ENCODE data around the gene PTPN21.

PTPN21 gene

GRCh38 chr14:88504602-88505001, 50.2 kb downstream of the PTPN21 start:
- DNase-seq (ENCODE audit: low spot score): no peak

- DNase-seq (ENCODE audit: low spot score): no peak
Measured at GRCh38 chr14:88503754-88504406, 50.9 kb downstream of the PTPN21 start.

DNA sequence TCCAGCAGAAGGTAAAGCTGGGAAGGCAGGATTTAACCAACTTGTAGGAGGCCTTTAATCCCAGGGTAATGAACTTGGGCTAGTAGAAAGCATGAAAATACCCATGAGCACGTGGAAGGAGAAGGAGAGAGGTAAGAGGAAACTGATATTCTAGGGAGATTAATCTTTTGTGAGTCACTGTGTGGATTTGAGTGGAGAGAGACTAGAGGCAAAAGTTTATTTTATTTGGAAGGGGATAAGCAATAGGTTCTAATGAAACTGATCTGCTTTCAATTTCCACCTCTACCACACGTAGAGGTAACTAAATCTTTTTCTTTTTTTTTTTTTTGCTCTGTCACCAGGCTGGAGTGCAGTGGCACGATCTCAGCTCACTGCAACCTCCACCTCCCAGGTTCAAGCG, 52.1 kb downstream of the PTPN21 start:
- no peak for DNase-seq (ENCODE audit: low spot score)

- DNase-seq (ENCODE audit: low spot score): no peak
Measured at GRCh38 chr14:88500611-88501010, 54.2 kb downstream of the PTPN21 start.

DNA sequence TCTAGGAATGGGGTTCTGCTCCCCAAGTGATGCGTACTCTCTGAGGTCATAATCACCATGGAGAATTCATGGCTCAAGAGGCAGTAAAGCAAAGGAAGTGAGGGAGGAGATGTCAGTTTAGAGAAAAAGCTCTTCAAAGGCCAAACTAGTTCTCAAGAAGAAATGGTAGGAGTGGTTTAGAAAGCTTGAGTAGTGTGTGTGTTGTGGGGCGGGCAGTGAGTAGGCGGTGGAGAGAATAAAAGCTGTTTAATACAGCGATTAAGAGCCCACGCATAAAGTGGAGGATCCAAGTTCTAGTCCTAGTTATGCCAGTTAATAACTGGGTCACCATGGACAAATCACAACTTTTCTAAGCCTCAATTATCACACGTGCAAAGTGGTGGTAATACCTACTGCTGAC, 55.6 kb downstream of the PTPN21 start:
- no peak for DNase-seq (ENCODE audit: low spot score)

DNA sequence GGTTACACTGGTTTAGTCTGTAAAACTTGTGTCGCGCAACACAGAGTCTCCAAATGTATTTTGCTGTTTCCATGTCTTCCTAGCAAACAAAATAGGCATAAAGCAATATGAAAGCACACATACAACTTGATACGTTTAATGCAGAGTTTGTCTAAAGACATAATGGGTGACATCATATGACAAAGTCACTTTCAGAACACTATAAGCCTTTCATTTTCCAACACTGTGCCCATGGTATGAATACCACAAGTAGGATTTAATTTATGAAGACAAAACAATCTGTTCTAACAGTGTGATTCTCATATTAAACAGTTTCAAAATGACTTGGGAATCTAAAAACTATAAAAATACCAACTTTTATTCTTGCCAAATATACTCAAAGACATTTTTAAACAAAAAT, 58.4 kb downstream of the PTPN21 start:
- DNase-seq (ENCODE audit: low spot score): no peak

DNA sequence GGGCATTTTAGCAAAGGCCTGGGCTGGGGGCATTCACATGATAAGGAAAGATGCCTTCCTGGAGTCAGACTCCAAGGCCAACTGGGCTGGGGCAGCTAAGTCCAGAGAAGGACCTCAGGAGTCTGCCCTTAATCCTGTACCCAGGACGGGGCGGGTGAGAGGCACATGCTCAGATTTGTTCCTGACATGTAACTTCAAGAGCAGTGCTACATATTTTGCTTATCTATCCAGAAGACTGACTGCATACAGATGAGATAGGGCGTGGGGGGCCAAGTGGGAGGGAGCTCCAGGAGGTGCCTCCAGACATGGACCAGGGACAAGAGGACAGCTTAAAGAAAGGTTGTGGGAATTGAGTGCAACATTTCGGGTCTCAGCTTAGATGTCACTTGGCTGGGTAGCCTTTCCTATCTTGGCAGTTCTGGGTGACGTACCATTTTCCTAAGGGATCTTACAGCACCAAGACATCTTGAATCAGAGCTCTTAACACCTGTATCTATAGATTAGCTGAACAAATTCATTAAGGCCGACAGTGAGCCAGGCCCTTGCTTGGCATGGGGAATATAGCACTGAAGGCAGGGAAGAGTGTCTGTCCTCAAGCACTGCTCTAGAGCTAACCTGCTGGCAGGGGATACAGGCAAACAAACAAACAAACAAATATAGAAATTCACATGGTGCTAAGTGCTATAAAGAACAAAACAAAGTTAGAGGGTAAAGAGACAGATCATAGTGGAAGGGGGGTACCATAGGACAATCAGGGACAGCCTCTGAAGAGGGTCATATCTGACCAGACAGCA, 61.2 kb downstream of the PTPN21 start:
- DNase-seq (ENCODE audit: low spot score): no peak

DNA sequence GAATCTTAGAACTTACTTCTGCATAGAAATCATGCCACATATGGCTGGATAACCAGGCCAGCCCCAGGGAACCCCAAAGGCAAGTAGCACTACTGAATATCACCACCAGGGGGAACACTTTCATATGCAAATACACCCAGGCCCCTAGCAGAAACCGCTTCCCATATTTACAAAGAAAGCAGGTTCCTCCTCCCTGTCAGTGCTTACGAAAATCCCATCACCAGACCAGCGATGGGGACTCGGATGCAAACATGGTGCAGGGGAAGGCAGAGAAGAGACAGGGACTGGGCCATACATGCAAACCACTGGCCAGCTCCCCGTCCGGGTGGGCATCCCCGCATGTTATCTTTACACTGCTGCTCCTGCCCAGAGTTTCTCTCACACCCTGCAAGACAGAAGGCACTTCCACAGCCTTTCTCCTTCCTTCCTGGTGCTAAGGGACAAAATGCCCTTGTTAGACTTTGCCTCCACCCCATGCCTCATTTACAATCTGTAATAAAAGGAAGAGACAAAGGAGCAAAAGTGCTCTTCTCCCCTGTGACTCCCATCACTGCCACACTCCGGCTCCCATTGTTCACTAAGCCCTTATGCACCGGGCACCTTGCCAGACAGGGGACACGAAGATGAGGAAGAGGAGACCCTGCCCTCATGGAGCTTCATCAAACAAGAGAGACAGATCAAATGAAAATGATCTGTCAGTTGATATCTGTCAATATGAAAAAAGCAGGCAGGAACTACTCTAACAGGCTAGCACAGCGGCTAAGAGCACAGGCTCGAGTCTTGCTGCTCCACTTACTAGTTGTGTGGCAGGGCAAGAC, 62.3 kb downstream of the PTPN21 start:
- DNase-seq (ENCODE audit: low spot score): peak; percentile 85

GRCh38 chr14:88490168-88490567, 64.6 kb downstream of the PTPN21 start:
- no peak for DNase-seq (ENCODE audit: low spot score)

GRCh38 chr14:88488897-88489296, 65.9 kb downstream of the PTPN21 start:
- no peak for DNase-seq (ENCODE audit: low spot score)

DNA sequence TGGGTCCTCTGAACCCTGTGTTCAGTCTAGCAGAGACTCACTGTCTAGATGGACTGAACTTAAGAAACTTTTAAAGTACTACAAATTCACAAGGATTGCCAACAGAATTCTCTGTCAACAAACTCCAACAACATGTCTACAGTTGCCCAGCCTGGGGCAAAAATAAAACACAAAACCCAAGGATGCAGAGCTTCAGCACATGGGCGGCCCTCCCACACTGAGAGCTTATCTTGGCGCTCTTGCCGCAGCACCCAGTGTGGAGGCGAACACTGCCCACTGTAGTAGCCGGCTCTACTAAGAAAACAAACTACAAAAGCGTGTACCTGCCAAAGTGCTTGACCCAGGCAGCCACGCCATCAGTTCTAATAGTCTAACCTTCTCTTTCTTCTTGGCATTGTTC, 66.7 kb downstream of the PTPN21 start:
- no peak for DNase-seq (ENCODE audit: low spot score)

DNA sequence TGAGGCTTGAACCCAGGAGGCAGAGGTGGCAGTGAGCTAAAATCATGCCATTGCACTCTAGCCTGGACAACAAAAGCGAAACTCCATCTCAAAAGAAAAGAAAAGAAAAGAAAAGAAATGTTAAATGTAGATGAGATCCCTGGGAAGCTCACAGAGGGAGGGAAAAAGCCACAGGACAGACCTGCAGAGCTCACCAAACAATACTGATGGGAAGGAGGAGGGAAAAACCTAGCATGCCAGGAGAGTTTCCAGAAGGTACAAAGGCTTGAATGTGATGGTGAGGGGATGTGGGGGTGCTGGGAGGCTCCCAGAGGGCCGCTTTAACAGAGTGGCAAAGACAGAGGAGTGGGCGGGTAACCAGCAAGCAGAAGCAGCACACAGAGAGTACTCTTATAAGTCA, 72.3 kb downstream of the PTPN21 start:
- no peak for DNase-seq (ENCODE audit: low spot score)

DNA sequence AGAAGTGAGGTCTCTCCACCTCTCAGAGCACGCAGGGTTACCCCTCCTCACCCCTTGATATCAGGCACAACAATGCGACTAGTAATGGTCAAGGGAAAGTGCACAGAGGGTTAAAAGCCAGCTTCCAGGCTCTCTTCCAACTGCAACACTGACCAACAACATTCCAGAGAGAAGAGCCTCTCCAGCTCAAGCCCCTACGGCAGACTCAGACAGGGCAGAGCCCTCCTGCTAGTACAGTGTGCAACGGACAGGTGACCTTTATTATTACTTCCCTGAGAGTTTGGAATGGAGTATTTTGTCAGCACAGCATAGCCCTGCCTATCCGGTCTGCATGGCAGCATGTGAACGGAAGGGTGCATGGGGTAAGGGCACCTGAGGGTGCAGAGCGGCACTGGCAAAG, 73.0 kb downstream of the PTPN21 start:
- DNase-seq (ENCODE audit: low spot score): no peak

DNA sequence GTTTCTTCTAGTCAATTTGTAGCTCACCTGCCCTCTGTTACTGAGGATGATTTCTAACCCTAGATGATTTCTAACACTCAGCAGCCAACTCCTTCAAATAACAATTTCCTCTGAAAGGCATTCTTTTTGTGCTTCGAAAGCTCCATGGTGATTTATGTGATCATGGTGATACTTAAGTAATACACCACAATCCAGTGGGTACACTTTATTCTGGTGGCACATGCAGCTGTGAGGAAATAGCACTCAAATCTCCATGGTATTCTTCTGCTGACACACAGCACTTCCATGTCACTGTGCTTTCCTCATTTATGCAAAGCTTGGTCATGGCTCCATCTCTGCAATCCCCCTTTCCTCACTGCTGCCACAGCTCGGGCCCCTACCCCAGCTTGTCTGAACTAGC, 73.7 kb downstream of the PTPN21 start:
- DNase-seq (ENCODE audit: low spot score): no peak

DNA sequence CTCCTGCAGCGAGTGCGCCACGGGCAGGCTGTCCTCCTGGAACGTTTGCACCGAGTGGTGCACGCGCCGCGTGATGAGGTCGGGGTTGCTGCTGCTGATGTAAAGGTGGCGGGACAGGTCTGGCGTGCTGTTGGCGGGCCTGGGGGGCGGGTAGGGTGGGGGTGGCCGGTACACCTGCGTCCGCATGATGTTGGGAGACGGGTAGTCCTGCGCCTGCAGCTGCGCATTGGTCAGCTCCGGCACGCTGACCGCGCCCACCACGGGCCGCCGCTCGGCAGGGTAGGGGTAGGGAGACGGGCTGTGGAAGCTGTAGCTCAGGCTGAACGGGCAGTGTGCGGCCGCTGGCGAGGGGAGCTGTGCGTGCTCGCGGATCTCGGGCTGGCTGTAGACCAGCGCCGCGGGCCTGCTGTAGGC, 75.2 kb downstream of the PTPN21 start:
- no peak for DNase-seq (ENCODE audit: low spot score)

GRCh38 chr14:88478931-88479330, 75.9 kb downstream of the PTPN21 start:
- no peak for DNase-seq (ENCODE audit: low spot score)

- DNase-seq (ENCODE audit: low spot score): no peak
Measured at GRCh38 chr14:88477513-88478250, 77.1 kb downstream of the PTPN21 start.

- no peak for DNase-seq (ENCODE audit: low spot score)
Measured at GRCh38 chr14:88476825-88477224, 78.0 kb downstream of the PTPN21 start.

GRCh38 chr14:88476214-88476774, 78.5 kb downstream of the PTPN21 start:
- no peak for DNase-seq (ENCODE audit: low spot score)

DNA sequence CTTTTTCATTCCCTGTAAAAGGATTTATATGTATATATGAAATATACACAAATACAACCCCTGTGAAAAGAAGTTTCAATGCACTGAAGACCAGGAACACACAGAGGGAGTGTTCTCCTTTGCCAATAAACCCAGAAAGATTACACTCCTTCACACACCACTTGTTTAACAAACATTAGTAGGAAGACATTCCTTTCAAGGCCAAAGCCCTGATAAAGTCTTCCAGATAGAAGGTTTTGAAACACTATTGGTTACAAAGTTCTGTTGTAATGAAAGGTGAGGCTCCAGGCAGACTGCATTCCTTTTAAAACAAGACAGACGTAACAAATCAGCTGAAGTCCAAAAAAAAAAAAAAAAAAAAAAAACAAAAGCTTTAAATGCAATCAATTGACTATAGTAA, 81.0 kb downstream of the PTPN21 start:
- no peak for DNase-seq (ENCODE audit: low spot score)

- no peak for DNase-seq (ENCODE audit: low spot score)
Measured at GRCh38 chr14:88470542-88471440, 84.0 kb downstream of the PTPN21 start.
